Keratinocyte (primary cell): Measurements from ENCODE around the gene DCLK2. TPM values are rescaled to one million over a fixed set of nuclear protein-coding genes. Genes with fewer than 3 reads are reported as not detected.

Experiments used
- DNase-seq: peaks from one replicate; pipeline ENCODE4 v3.0.0-alpha.2; 2011; ENCODE audit warnings: low read depth, missing footprints, low spot score
- FAIRE-seq: peaks from 2 replicates; lab custom pipeline; 2011; peaks lifted over from hg19 to GRCh38; lab: Jason Lieb, UNC
- H2AFZ ChIP-seq: 2 replicates; pipeline ENCODE4 v1.6.0; 2012; ENCODE audit warnings: low read length, control low read depth, inconsistent platforms; ENCODE audit not compliant: control insufficient read depth
- H3K27ac ChIP-seq: 2 replicates; pipeline ENCODE4 v1.5.1; 2011; ENCODE audit warnings: low read length; ENCODE audit not compliant: control insufficient read depth, insufficient read depth
- H3K27me3 ChIP-seq: 3 replicates; pipeline ENCODE4 v1.6.0; 2011; ENCODE audit warnings: low read length; ENCODE audit not compliant: control insufficient read depth, insufficient read depth; ENCODE audit errors: extremely low read depth
- H3K36me3 ChIP-seq, 2 experiments: 2 replicates in 1 of 2; 3 replicates in 1 of 2; pipeline ENCODE4 v1.5.1; 2011; ENCODE audit warnings: low read length in 2 of 2, mild to moderate bottlenecking in 1 of 2; ENCODE audit not compliant: control insufficient read depth in 2 of 2, insufficient read depth in 2 of 2; ENCODE audit errors: extremely low read depth in 1 of 2
- H3K4me1 ChIP-seq: 3 replicates; pipeline ENCODE4 v1.5.1; 2011; ENCODE audit warnings: low read length; ENCODE audit not compliant: control insufficient read depth, insufficient read depth; ENCODE audit errors: extremely low read depth
- H3K4me2 ChIP-seq: 3 replicates; pipeline ENCODE4 v1.6.0; 2011; ENCODE audit warnings: low read depth, low read length; ENCODE audit not compliant: control insufficient read depth, insufficient read depth; ENCODE audit errors: extremely low read depth
- H3K4me3 ChIP-seq, 3 experiments: fragments of 200-600 bp in 1 of 3; sonication (generic) in 1 of 3; 2 replicates in 2 of 3; 3 replicates in 1 of 3; pipeline ENCODE4 v1.5.1; 2011 to 2016; ENCODE audit warnings: low read length in 3 of 3, mild to moderate bottlenecking in 3 of 3, control low read depth in 2 of 3, inconsistent platforms in 1 of 3, low read depth in 1 of 3, mixed read lengths in 1 of 3, mixed run types in 1 of 3, moderate library complexity in 1 of 3; ENCODE audit not compliant: control insufficient read depth in 2 of 3, insufficient read depth in 2 of 3; ENCODE audit errors: extremely low read depth in 1 of 3
- H3K79me2 ChIP-seq: 2 replicates; pipeline ENCODE4 v1.6.0; 2012; ENCODE audit warnings: low read length; ENCODE audit not compliant: control insufficient read depth, insufficient read depth
- H3K9ac ChIP-seq: 3 replicates; pipeline ENCODE4 v1.6.0; 2011; ENCODE audit warnings: low read length; ENCODE audit not compliant: control insufficient read depth, insufficient read depth; ENCODE audit errors: extremely low read depth
- H3K9me1 ChIP-seq: 3 replicates; pipeline ENCODE4 v1.6.0; 2011; ENCODE audit warnings: low read length; ENCODE audit not compliant: control insufficient read depth, insufficient read depth; ENCODE audit errors: extremely low read depth
- H3K9me3 ChIP-seq: 2 replicates; pipeline ENCODE4 v1.5.1; 2012; ENCODE audit warnings: low read depth, low read length; ENCODE audit not compliant: control insufficient read depth
- H4K20me1 ChIP-seq: 3 replicates; pipeline ENCODE4 v1.6.0; 2011; ENCODE audit warnings: low read length; ENCODE audit not compliant: control insufficient read depth, insufficient read depth; ENCODE audit errors: extremely low read depth
- CTCF ChIP-seq, 3 experiments: IDR thresholded peaks in 1 of 3; conservative IDR thresholded peaks in 1 of 3; optimal IDR thresholded peaks in 1 of 3; 2 replicates in 2 of 3; 3 replicates in 1 of 3; pipeline versions ENCODE3 to v1.5.1; 2011; ENCODE audit warnings: low read length in 3 of 3, mild to moderate bottlenecking in 3 of 3, moderate library complexity in 2 of 3, control low read depth in 1 of 3, inconsistent platforms in 1 of 3; ENCODE audit not compliant: insufficient read depth in 2 of 3; ENCODE audit errors: extremely low read depth in 1 of 3
- EZH2 ChIP-seq: IDR thresholded peaks from one replicate; pipeline ENCODE4 v1.6.1; 2012; ENCODE audit warnings: inconsistent platforms, mild to moderate bottlenecking, low read length, moderate library complexity
- dilution Hi-C: fragments of 300-500 bp; cut with MboI; formaldehyde crosslinking; loops from one replicate; pipeline ENCODE4 v1.7.0; 2020; ENCODE audit warnings: low sequenced_read_pairs; ENCODE audit not compliant: extremely low pct_ligation_motif_present
- polyA plus RNA-seq, 5 experiments: library from polyadenylated mRNA; depleted of rRNA in 3 of 5; stranded (reverse) in 3 of 5; stranded (forward) in 1 of 5; unstranded in 1 of 5; fragments of >200 nt; gene quantifications; 1 replicate in 1 of 5; 2 replicates in 3 of 5; 3 replicates in 1 of 5; pipeline versions ENCODE4 v1.2.1 to v1.2.3, GENCODE V29; 2011 to 2012; ENCODE audit warnings: missing spikeins in 2 of 5, low read depth in 1 of 5, low replicate concordance in 1 of 5

DCLK2 gene
- polyA plus RNA-seq, 1 donor (not counting 4 experiments of a cell fraction or from before 2014, with no cell fraction given) = 0.07 TPM

- Histone ChIP-seq H3K27me3 (peaks cover 3% of the 10 kb centered on the region), H3K9me3 (no peaks in the 10 kb centered on the region), H3K4me2 (no peak overlapping the region), H3K27ac (no peak overlapping the region), H4K20me1 (no peaks in the 10 kb centered on the region), H3K9ac (no peak overlapping the region), H3K4me1 (no peaks in the 10 kb centered on the region), H3K4me3 (no peak overlapping the region), H3K36me3 (no peaks in the 10 kb centered on the region), H2AFZ (no peak overlapping the region), H3K9me1 (no peaks in the 10 kb centered on the region), H3K79me2 (no peaks in the 10 kb centered on the region)
- dilution Hi-C loops = no loop called here
- no peak for DNase-seq
- FAIRE-seq = no peak
- TF ChIP-seq CTCF (optimal IDR thresholded peaks at IDR 0.05 in 1 of 3, IDR thresholded peaks at IDR 0.05 in 1 of 3, conservative IDR thresholded peaks at IDR 0.05 in 1 of 3; ENCODE audit: extremely low read depth in 1 of 3, insufficient read depth in 2 of 3, low read length in 3 of 3) (no peak), EZH2 (no peak)
Measured at GRCh38 chr4:150072906-150073714, 5.1 kb upstream of the DCLK2 start.

- no peaks in the 10 kb centered on the region for H3K9me1 ChIP-seq
- H3K9me3 ChIP-seq = no peaks in the 10 kb centered on the region
- H4K20me1 ChIP-seq = no peaks in the 10 kb centered on the region
- FAIRE-seq = no peak
- H3K9ac ChIP-seq = no peak overlapping the region
- no peak overlapping the region for H3K27ac ChIP-seq
- no peaks in the 10 kb centered on the region for H3K36me3 ChIP-seq
- peaks cover 9% of the 10 kb centered on the region for H3K27me3 ChIP-seq
- no peak overlapping the region for H3K4me2 ChIP-seq
- DNase-seq = no peak
- no peaks in the 10 kb centered on the region for H3K4me1 ChIP-seq
- dilution Hi-C loops = no loop called here
- H2AFZ ChIP-seq = no peak overlapping the region
- no peak overlapping the region for H3K4me3 ChIP-seq
- no peaks in the 10 kb centered on the region for H3K79me2 ChIP-seq
- TF ChIP-seq CTCF (optimal IDR thresholded peaks at IDR 0.05 in 1 of 3, IDR thresholded peaks at IDR 0.05 in 1 of 3, conservative IDR thresholded peaks at IDR 0.05 in 1 of 3; ENCODE audit: extremely low read depth in 1 of 3, insufficient read depth in 2 of 3, low read length in 3 of 3) (no peak), EZH2 (no peak)
Measured at GRCh38 chr4:150074064-150074463, 4.2 kb upstream of the DCLK2 start.
